Panc1 (cell line): ENCODE data around the gene TMOD4.
"Not testable (repeated sequence)": the region's sequence is repeated elsewhere in the genome, so short reads cannot be mapped to it uniquely, and the experiment has no call there.

Experiments used
- POLR2AphosphoS5 ChIP-seq: IDR thresholded peaks from 2 replicates; pipeline ENCODE4 v1.6.1; 2012; ENCODE audit warnings: mild to moderate bottlenecking, low read depth, low read length, moderate library complexity
- TCF7L2 ChIP-seq: IDR thresholded peaks from 2 replicates; pipeline ENCODE4 v1.6.1; 2011; ENCODE audit warnings: mild to moderate bottlenecking, low read depth, low read length, inconsistent platforms
- TF ChIP-seq, protein P1 (sequence below): fragments of 450-650 bp; IDR thresholded peaks from 2 replicates; pipeline ENCODE4 v1.5.1; 2017; ENCODE audit warnings: mild to moderate bottlenecking
- TF ChIP-seq, protein P2 (sequence below), 2 experiments: IDR thresholded peaks; 2 replicates each; pipeline ENCODE4 v1.6.1; 2011 to 2012; ENCODE audit warnings: low read depth in 2 of 2, control low read depth in 1 of 2, low read length in 1 of 2, mild to moderate bottlenecking in 1 of 2, moderate library complexity in 1 of 2; ENCODE audit not compliant: insufficient read depth in 1 of 2

DNA sequence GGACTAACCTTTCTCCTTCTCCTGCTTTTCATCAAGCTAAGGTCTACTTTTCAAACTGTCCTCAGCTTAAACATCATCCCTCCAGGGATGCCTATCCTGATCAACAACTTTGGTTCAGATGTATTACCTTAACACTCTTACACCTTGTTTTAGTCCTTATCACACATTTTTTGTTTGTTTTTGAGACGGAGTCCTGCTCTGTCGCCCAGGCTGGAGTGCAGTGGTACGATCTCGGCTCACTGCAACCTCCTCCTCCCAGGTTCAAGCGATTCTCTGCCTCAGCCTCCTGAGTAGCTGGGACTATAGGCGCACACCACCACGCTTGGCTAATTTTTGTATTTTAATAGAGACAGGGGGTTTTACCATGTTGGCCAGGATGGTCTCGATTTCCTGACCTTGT is 12.9 kb upstream of the TMOD4 start:
- TF ChIP-seq, protein P1, sequence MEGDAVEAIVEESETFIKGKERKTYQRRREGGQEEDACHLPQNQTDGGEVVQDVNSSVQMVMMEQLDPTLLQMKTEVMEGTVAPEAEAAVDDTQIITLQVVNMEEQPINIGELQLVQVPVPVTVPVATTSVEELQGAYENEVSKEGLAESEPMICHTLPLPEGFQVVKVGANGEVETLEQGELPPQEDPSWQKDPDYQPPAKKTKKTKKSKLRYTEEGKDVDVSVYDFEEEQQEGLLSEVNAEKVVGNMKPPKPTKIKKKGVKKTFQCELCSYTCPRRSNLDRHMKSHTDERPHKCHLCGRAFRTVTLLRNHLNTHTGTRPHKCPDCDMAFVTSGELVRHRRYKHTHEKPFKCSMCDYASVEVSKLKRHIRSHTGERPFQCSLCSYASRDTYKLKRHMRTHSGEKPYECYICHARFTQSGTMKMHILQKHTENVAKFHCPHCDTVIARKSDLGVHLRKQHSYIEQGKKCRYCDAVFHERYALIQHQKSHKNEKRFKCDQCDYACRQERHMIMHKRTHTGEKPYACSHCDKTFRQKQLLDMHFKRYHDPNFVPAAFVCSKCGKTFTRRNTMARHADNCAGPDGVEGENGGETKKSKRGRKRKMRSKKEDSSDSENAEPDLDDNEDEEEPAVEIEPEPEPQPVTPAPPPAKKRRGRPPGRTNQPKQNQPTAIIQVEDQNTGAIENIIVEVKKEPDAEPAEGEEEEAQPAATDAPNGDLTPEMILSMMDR = not testable (repeated sequence)
- TF ChIP-seq, protein P2, sequence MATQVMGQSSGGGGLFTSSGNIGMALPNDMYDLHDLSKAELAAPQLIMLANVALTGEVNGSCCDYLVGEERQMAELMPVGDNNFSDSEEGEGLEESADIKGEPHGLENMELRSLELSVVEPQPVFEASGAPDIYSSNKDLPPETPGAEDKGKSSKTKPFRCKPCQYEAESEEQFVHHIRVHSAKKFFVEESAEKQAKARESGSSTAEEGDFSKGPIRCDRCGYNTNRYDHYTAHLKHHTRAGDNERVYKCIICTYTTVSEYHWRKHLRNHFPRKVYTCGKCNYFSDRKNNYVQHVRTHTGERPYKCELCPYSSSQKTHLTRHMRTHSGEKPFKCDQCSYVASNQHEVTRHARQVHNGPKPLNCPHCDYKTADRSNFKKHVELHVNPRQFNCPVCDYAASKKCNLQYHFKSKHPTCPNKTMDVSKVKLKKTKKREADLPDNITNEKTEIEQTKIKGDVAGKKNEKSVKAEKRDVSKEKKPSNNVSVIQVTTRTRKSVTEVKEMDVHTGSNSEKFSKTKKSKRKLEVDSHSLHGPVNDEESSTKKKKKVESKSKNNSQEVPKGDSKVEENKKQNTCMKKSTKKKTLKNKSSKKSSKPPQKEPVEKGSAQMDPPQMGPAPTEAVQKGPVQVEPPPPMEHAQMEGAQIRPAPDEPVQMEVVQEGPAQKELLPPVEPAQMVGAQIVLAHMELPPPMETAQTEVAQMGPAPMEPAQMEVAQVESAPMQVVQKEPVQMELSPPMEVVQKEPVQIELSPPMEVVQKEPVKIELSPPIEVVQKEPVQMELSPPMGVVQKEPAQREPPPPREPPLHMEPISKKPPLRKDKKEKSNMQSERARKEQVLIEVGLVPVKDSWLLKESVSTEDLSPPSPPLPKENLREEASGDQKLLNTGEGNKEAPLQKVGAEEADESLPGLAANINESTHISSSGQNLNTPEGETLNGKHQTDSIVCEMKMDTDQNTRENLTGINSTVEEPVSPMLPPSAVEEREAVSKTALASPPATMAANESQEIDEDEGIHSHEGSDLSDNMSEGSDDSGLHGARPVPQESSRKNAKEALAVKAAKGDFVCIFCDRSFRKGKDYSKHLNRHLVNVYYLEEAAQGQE (IDR thresholded peaks at IDR 0.05; ENCODE audit: insufficient read depth in 1 of 2, low read depth in 2 of 2, low read length in 1 of 2) = not testable (repeated sequence)
- TF ChIP-seq TCF7L2, POLR2AphosphoS5: not testable (repeated sequence)
